Coronary artery (tissue), 2 donors: Measurements from ENCODE around the gene NDC80.

ENCODE experiments used
- DNase-seq: peaks from one replicate; pipeline ENCODE4 v3.0.0-alpha.2; 2017; ENCODE audit warnings: low spot score
- H3K27ac ChIP-seq, 2 donors: fragments of 200-600 bp; sonication (generic); one replicate each; pipeline ENCODE4 v1.5.1; 2016 to 2019
- H3K4me3 ChIP-seq: fragments of 200-600 bp; sonication (generic); 2 replicates; pipeline ENCODE4 v1.5.1; 2016; ENCODE audit warnings: mild to moderate bottlenecking, moderate library complexity
- CTCF ChIP-seq: fragments of 200-600 bp; sonication (generic); IDR thresholded peaks from one replicate; pipeline ENCODE4 v1.5.1; 2019; ENCODE audit warnings: antibody characterized with exemption

The NDC80 gene

GRCh38 chr18:2570772-2571199 is 571 bp upstream of the NDC80 start:
- peak overlapping the region; percentile 90 for H3K27ac ChIP-seq
- DNase-seq: peak; percentile 83
- TF ChIP-seq CTCF: no peak
- H3K4me3 ChIP-seq: peak overlapping the region; percentile 87

DNA sequence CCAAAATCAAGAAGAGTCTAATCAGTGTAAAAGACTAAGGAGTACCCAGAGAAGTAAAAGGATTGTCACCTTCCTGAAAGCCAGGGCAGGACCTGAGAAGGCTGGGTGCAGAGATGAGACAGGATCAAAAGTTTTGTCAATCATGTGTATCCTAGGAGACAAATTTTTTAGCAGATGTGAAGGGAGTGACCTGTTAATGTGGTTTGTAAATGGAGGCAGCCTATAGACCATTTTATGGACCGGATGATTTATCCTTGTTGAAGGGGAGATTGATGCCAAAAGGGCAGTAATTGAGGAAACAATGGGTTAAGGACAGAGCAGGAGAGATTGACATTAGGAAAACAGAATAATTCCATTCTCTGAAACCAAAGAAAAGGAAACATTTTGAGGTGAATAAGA is 813 bp downstream of the NDC80 start:
- TF ChIP-seq CTCF: no peak
- no peak for DNase-seq
- Histone ChIP-seq H3K27ac (no peak overlapping the region), H3K4me3 (no peak overlapping the region)

DNA sequence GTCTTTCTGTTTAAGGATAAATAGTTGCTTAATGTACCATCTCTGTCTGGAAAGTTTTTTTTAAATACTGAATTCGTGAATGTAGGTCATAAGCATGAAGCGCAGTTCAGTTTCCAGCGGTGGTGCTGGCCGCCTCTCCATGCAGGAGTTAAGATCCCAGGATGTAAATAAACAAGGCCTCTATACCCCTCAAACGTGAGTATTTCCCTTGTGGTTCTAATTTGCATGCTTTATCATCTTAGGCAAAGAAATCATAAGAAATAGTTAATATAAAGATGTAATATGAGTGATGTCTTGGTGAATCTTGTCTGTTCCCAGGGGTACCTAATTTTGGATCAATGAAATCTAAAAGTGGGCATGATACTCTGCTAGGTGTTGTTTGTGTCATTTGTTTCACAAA is 1.5 kb downstream of the NDC80 start:
- no peak overlapping the region for H3K27ac ChIP-seq
- no peak overlapping the region for H3K4me3 ChIP-seq
- DNase-seq: no peak
- no peak for TF ChIP-seq CTCF

DNA sequence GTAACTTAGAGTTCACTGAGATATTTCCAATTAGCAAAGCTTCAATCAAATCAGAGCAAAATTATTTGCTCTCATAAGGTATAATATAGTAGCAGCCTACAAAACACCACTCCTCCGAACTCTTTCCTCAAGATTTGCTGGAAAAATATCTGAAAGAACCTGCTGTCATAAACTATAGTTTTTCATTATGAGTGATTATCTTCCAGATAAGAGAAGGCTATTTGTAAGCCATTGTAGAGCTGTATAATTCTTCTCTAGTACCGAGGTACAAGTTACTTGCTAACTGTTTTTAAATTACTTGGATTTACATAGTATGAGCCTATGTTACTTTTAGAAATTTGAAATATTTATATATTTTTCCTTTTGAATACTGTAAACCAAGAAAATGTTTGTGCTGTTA is 2.1 kb downstream of the NDC80 start:
- no peak for DNase-seq
- no peak overlapping the region for H3K27ac ChIP-seq
- TF ChIP-seq CTCF: no peak
- no peak overlapping the region for H3K4me3 ChIP-seq

GRCh38 chr18:2587788-2588187 is 16.4 kb downstream of the NDC80 start:
- no peak for DNase-seq
- no peak overlapping the region for H3K27ac ChIP-seq
- TF ChIP-seq CTCF: no peak
- H3K4me3 ChIP-seq: no peak overlapping the region

DNA sequence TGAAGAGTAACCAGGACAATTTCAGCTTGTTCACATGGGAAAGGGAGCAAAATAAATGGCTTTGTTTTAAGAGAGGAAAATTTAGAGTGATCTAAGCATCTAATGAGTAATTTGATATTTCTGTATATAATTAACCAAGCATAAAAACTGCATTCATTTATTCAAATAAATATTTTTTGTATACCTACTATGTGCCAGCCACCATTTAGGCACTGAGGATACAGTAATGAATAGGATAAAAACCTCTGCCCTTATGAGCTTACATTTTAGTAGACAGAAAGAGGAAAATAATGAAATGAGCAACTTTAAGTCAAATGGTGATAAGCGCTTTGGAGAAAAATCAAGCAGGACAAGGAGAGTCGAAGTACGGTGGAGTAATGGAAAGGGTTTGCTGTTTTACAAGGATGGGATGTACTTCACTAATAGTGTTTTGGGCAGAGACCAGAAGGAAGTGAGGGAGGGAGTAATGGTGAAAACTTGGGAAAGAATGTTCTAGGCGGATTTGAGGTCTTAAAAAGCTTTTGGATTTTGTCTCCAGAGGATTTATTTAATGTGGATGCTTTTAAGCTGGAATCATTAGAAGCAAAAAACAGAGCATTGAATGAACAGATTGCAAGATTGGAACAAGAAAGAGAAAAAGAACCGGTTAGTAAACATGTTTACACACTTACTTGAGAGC is 17.4 kb downstream of the NDC80 start:
- Histone ChIP-seq H3K27ac (no peak overlapping the region), H3K4me3 (no peak overlapping the region)
- no peak for DNase-seq
- TF ChIP-seq CTCF: no peak

- no peak for DNase-seq
- Histone ChIP-seq H3K27ac (no peak overlapping the region), H3K4me3 (no peak overlapping the region)
- no peak for TF ChIP-seq CTCF
Observed at GRCh38 chr18:2589345-2590068, 18.1 kb downstream of the NDC80 start.
